DMS 273 (cell line): ENCODE results near the gene TMEM164.
A peak's percentile ranks its signal among the peaks of the same experiment; 100 is the strongest.

Experiments used
- DNase-seq: peaks from one replicate; lab custom pipeline; 2025; ENCODE audit not compliant: unreplicated experiment; lab: John Stamatoyannopoulos, UW

The TMEM164 gene

DNA sequence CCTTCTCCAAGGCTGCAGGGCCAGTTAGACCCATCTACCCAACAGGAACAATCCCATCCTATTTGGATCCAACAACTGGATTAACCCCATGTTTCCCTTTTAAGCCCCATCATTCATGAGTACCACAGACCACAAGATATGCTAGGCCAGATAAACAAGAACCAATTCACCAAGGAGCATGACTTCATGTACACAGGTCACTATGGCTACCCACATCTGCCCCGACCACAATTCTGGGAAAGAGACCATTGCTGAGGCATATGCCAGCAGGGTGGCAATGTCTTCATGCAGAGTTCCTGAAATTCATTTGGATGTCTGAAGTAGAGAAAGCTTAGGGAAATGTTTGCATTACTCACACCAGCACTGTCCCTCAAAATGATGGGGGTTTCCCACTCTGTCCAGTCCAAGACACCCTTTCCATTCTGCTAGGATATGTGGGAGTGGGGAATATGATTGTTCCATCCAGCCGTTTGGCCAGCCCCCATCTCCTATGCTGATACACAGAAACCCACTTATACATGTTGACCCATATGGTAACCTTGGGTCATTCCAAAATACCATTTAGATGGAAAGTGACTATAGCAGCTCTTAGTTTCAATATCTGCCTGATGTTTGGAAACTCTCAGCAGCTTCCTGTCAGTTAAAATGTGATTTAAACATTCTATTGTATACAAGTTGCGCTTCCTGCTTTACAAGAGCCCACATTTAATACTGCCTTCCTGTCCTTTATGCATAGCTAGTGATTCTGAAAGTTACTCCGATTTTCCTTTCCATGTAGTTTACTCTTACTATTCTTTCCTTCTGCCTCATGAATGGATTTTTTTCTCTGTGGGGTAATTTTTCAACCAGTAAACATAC lies 186.0 kb downstream of the TMEM164 start:
- no peak for DNase-seq

- DNase-seq = no peak
Observed at GRCh38 chrX:110192516-110192915, 189.6 kb downstream of the TMEM164 start.

- DNase-seq = no peak
Observed at GRCh38 chrX:110194977-110195376, 192.1 kb downstream of the TMEM164 start.

DNA sequence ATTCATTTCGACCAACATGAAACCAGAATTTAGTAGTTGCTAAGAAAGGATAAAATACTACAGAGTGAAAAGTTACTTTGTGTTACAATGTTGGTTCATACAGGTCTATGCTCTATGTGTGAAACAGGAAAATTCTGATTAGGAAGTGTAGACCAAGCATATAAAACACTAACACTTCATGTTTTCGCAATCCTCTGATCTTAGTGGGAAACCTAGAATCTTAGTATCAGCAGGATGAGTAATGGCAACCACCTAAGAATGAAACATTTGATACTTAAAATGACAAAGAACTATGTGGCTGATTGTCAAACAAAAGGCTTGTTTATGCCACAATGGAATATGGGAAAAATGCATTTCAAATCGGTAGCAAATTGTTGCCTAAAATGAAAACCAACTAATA lies 198.9 kb downstream of the TMEM164 start:
- no peak for DNase-seq

GRCh38 chrX:110204986-110205385 lies 202.1 kb downstream of the TMEM164 start:
- DNase-seq = no peak

GRCh38 chrX:110208092-110208491 lies 205.2 kb downstream of the TMEM164 start:
- no peak for DNase-seq

GRCh38 chrX:110210417-110211139 lies 207.7 kb downstream of the TMEM164 start:
- peak; percentile 57 for DNase-seq

GRCh38 chrX:110211340-110211739 lies 208.4 kb downstream of the TMEM164 start:
- no peak for DNase-seq

GRCh38 chrX:110212299-110212698 lies 209.4 kb downstream of the TMEM164 start:
- peak; percentile 43 for DNase-seq

GRCh38 chrX:110213183-110213582 lies 210.3 kb downstream of the TMEM164 start:
- no peak for DNase-seq

DNA sequence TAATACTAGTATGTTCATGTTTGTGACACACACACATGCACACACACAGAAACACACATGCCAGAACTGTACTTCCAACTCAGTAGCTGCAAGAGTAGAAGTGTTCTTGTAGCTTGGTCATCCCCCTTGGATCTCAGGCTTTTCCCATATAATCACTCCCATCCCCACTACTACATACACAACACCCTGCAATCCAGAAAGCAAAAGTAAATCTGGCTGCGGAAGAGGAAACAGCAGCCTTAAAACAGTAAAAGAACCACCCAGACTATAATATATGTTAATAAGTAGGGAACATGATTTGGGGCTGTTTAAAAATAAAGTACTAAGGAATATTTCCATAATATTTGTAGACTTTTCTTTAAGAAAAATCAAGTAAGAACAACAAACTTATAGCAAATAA lies 211.8 kb downstream of the TMEM164 start:
- no peak for DNase-seq

DNA sequence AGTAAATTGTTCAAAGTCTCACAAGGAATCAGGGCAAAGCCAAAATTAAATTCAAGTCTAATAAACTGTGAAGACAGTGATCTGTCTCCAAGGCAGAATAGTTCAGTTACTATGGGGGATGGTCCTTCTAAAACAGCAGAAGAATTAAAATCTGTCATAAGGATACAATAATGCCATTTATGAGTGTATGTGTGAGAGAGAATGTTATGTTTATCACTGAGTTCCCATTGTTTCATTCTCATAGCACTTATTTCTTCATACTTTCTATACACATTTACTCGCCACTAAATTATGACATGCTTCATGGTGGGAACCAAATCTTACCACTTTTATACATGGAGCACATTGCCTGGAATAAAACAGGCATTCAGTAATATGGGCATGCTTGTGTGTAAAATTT lies 212.5 kb downstream of the TMEM164 start:
- DNase-seq = no peak

GRCh38 chrX:110216027-110216426 lies 213.1 kb downstream of the TMEM164 start:
- DNase-seq = no peak

DNA sequence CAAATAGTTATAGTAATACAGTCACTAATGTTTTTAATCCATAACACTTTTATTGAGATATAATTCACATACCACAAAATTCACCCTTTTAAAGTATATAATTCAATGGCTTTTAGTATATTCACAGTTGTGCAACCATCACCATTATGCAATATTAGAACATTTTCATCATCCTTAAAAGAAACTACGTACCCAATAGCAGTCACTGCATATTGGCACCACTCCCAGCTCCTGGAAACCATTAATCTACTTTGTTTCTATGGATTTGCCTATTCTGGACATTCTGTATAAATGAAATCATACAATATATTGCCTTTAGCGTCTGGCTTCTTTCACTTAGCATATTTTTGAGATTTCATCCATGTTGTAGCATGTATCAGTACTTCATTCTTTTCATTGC lies 215.7 kb downstream of the TMEM164 start:
- DNase-seq = no peak

- DNase-seq = no peak
Observed at GRCh38 chrX:110219920-110220319, 217.0 kb downstream of the TMEM164 start.

- DNase-seq = no peak
Observed at GRCh38 chrX:110222497-110223257, 219.8 kb downstream of the TMEM164 start.

GRCh38 chrX:110224926-110225617 lies 222.2 kb downstream of the TMEM164 start:
- DNase-seq = no peak

GRCh38 chrX:110226931-110227330 lies 224.0 kb downstream of the TMEM164 start:
- no peak for DNase-seq
